Stomach (tissue), 9 donors: Measurements from ENCODE around the gene LIMD2. TPM values are rescaled to one million over a fixed set of nuclear protein-coding genes. Genes with fewer than 3 reads are reported as not detected.

Source experiments
- DNase-seq, 2 donors: peaks; one replicate each; pipeline versions ENCODE4 v3.0.0 to v3.0.0-alpha.2; 2013 to 2019
- H3K27ac ChIP-seq, 5 donors: fragments of 200-600 bp in 4 of 5; sonication (generic) in 4 of 5; one replicate each; pipeline ENCODE4 v1.5.1; 2013 to 2019; ENCODE audit warnings: mild to moderate bottlenecking in 1 of 5, moderate library complexity in 1 of 5
- H3K27me3 ChIP-seq, 3 donors: fragments of 200-600 bp; sonication (generic); one replicate each; pipeline ENCODE4 v1.5.1; 2017 to 2019; ENCODE audit warnings: mixed run types in 1 of 3
- H3K36me3 ChIP-seq, 4 donors: fragments of 200-600 bp; sonication (generic); 1 replicate in 3 of 4; 2 replicates in 1 of 4; pipeline ENCODE4 v1.5.1; 2016 to 2019
- H3K4me1 ChIP-seq, 4 donors: fragments of 200-600 bp; sonication (generic); one replicate each; pipeline ENCODE4 v1.5.1; 2016 to 2019
- H3K4me3 ChIP-seq, 4 donors: fragments of 200-600 bp; sonication (generic) in 3 of 4; one replicate each; pipeline ENCODE4 v1.5.1; 2016 to 2019; ENCODE audit warnings: mild to moderate bottlenecking in 1 of 4
- H3K9me3 ChIP-seq, 4 donors: fragments of 200-600 bp; sonication (generic); one replicate each; pipeline ENCODE4 v1.5.1; 2016 to 2019
- CTCF ChIP-seq, 7 experiments: fragments of 450-650 bp in 4 of 7; fragments of 200-600 bp in 3 of 7; sonication (generic) in 3 of 7; IDR thresholded peaks; one replicate each; pipeline ENCODE4 v1.5.1; 2016 to 2019; ENCODE audit warnings: antibody characterized with exemption in 7 of 7, control low read depth in 2 of 7, mild to moderate bottlenecking in 1 of 7
- EP300 ChIP-seq: sonication (generic); formaldehyde crosslinking; IDR thresholded peaks from one replicate; pipeline ENCODE4 v1.6.1; 2017; ENCODE audit warnings: antibody characterized with exemption
- POLR2A ChIP-seq, 4 donors: fragments of 450-650 bp; IDR thresholded peaks; one replicate each; pipeline ENCODE4 v1.6.1; 2016; ENCODE audit warnings: antibody characterized with exemption in 4 of 4, control low read depth in 2 of 4, mild to moderate bottlenecking in 1 of 4, moderate library complexity in 1 of 4
- POLR2AphosphoS5 ChIP-seq, 3 donors: sonication (generic); formaldehyde crosslinking; IDR thresholded peaks; one replicate each; pipeline ENCODE4 v1.6.1; 2016; ENCODE audit warnings: antibody characterized with exemption in 3 of 3
- WGBS, 5 donors: extraction: QIAGEN DNeasy Blood & Tissue Kit in 3 of 5; methylation state at CpG; one replicate each; pipeline versions ENCODE4 v1.1.5 to v1.1.7; 2013 to 2018; 5-methylcytosine and 5-hydroxymethylcytosine counted together
- intact Hi-C: fragments of 100-400 bp; cut with DNase I; formaldehyde crosslinking; loops from one replicate; pipeline ENCODE4 v1.15.1; 2023; ENCODE audit warnings: low total_unique reads
- polyA plus RNA-seq, 3 donors: library from polyadenylated mRNA; stranded (reverse); fragments of 200-250 nt; gene quantifications; one replicate each; pipeline ENCODE4 v1.2.3, GENCODE V29; 2013
- total RNA-seq, 5 donors: library from RNA; depleted of rRNA; stranded (reverse); fragments of >200 nt; gene quantifications; one replicate each; pipeline versions ENCODE4 v1.1.0 to v1.2.3, GENCODE V29; 2014 to 2016
- donor health status: healthy with polysubstance abuse.
- donor health status: Bipolar disorder and iron deficiency.
- donor health status: healthy.

Gene LIMD2
- total and polyA plus RNA-seq, 8 donors, result 4.9 to 27.2 (median 15.0) TPM

- Histone ChIP-seq H3K27me3 (no peaks in the 10 kb centered on the region), H3K36me3 (peaks cover 9 to 61% (median 51%) of the 10 kb centered on the region in 4 donors), H3K4me1 (no peaks in the 10 kb centered on the region), H3K9me3 (no peaks in the 10 kb centered on the region), H3K4me3 (no peak overlapping the region), H3K27ac (no peak overlapping the region)
- intact Hi-C loops, result no loop called here
- TF ChIP-seq POLR2AphosphoS5 (IDR thresholded peaks at IDR 0.05) (no peak), CTCF (IDR thresholded peaks at IDR 0.05) (no peak), POLR2A (IDR thresholded peaks at IDR 0.05) (no peak), EP300 (no peak)
- no peak for DNase-seq
- 88 to 96% (median 90%) methylated on average over 3 of the region's 3 CpGs for WGBS, 5 donors
Observed at GRCh38 chr17:63716426-63716825, 16.5 kb upstream of the LIMD2 start.

GRCh38 chr17:63714550-63715277 is 14.8 kb upstream of the LIMD2 start:
- WGBS, 5 donors, result 66 to 88% (median 82%) methylated on average over 10 of the region's 10 CpGs
- DNase-seq, result no peak
- Histone ChIP-seq H3K27ac (no peak overlapping the region), H3K27me3 (no peaks in the 10 kb centered on the region), H3K36me3 (peaks cover 16 to 78% (median 63%) of the 10 kb centered on the region in 4 donors), H3K4me1 (no peaks in the 10 kb centered on the region), H3K4me3 (no peak overlapping the region), H3K9me3 (no peaks in the 10 kb centered on the region)
- intact Hi-C loops, result no loop called here
- TF ChIP-seq CTCF (IDR thresholded peaks at IDR 0.05), result no peak
- no peak for TF ChIP-seq POLR2AphosphoS5 (IDR thresholded peaks at IDR 0.05)
- TF ChIP-seq POLR2A (IDR thresholded peaks at IDR 0.05), result no peak
- no peak for TF ChIP-seq EP300

GRCh38 chr17:63709110-63709509 is 9.2 kb upstream of the LIMD2 start:
- WGBS, 5 donors, result 90 to 95% (median 93%) methylated on average over 6 of the region's 6 CpGs
- intact Hi-C loops, result no loop called here
- no peak for DNase-seq
- Histone ChIP-seq H3K36me3 (peaks cover 29 to 99% (median 97%) of the 10 kb centered on the region in 4 donors), H3K4me1 (no peaks in the 10 kb centered on the region), H3K9me3 (no peaks in the 10 kb centered on the region), H3K4me3 (no peak overlapping the region), H3K27me3 (no peaks in the 10 kb centered on the region), H3K27ac (no peak overlapping the region)
- no peak for TF ChIP-seq CTCF (IDR thresholded peaks at IDR 0.05)
- no peak for TF ChIP-seq POLR2A (IDR thresholded peaks at IDR 0.05)
- TF ChIP-seq POLR2AphosphoS5 (IDR thresholded peaks at IDR 0.05), result no peak
- TF ChIP-seq EP300, result no peak

- Histone ChIP-seq H3K27me3 (no peaks in the 10 kb centered on the region), H3K27ac (peak overlapping the region in 1 of 5 donors; percentile 13), H3K4me1 (peaks cover 0 to 7% (median 4%) of the 10 kb centered on the region in 4 donors), H3K9me3 (no peaks in the 10 kb centered on the region), H3K36me3 (peaks cover 27 to 95% (median 93%) of the 10 kb centered on the region in 4 donors), H3K4me3 (no peak overlapping the region)
- intact Hi-C loops, result no loop called here
- DNase-seq, result no peak
- TF ChIP-seq POLR2A (IDR thresholded peaks at IDR 0.05) (no peak), CTCF (IDR thresholded peaks at IDR 0.05) (no peak), POLR2AphosphoS5 (IDR thresholded peaks at IDR 0.05) (no peak), EP300 (no peak)
- 81 to 95% (median 90%) methylated on average over 5 to 11 of the region's 11 CpGs for WGBS, 5 donors
Observed at GRCh38 chr17:63707151-63707550, 7.2 kb upstream of the LIMD2 start.
